Muscle layer of duodenum (tissue), 2 donors: ENCODE measurements around the gene GDPD4.
"Not testable (repeated sequence)": the region's sequence is repeated elsewhere in the genome, so short reads cannot be mapped to it uniquely, and the experiment has no call there.

Source experiments
- H3K27ac ChIP-seq: one replicate; pipeline ENCODE4 v1.7.0; 2013; ENCODE audit warnings: mild to moderate bottlenecking, low read length
- H3K27me3 ChIP-seq: one replicate; pipeline ENCODE4 v1.7.0; 2013; ENCODE audit warnings: low read depth, mild to moderate bottlenecking, control low read depth, low read length
- H3K36me3 ChIP-seq, 2 donors: one replicate each; pipeline ENCODE4 v1.7.0; 2013; ENCODE audit warnings: low read length in 2 of 2, control low read depth in 1 of 2, mild to moderate bottlenecking in 1 of 2; ENCODE audit not compliant: insufficient read depth in 2 of 2, control insufficient read depth in 1 of 2
- H3K4me1 ChIP-seq, 2 donors: one replicate each; pipeline ENCODE4 v1.7.0; 2013; ENCODE audit warnings: low read length in 2 of 2, mild to moderate bottlenecking in 2 of 2, control low read depth in 1 of 2, moderate library complexity in 1 of 2; ENCODE audit not compliant: insufficient read depth in 2 of 2, control insufficient read depth in 1 of 2
- H3K4me3 ChIP-seq, 2 donors: one replicate each; pipeline ENCODE4 v1.7.0; 2013; ENCODE audit warnings: low read length in 2 of 2, low read depth in 1 of 2, mild to moderate bottlenecking in 1 of 2
- H3K9me3 ChIP-seq, 2 donors: one replicate each; pipeline ENCODE4 v1.7.0; 2013; ENCODE audit warnings: low read length in 2 of 2, control low read depth in 1 of 2, mild to moderate bottlenecking in 1 of 2; ENCODE audit not compliant: control insufficient read depth in 1 of 2
- donor health status: healthy.

GDPD4 gene

GRCh38 chr11:77318600-77318999 lies 17.1 kb upstream of the GDPD4 start:
- Histone ChIP-seq H3K4me3 (no peak overlapping the region), H3K36me3 (peaks cover 9 to 12% of the 10 kb centered on the region in 2 donors), H3K4me1 (no peaks in the 10 kb centered on the region), H3K9me3 (no peaks in the 10 kb centered on the region), H3K27me3 (no peaks in the 10 kb centered on the region), H3K27ac (no peak overlapping the region)

DNA sequence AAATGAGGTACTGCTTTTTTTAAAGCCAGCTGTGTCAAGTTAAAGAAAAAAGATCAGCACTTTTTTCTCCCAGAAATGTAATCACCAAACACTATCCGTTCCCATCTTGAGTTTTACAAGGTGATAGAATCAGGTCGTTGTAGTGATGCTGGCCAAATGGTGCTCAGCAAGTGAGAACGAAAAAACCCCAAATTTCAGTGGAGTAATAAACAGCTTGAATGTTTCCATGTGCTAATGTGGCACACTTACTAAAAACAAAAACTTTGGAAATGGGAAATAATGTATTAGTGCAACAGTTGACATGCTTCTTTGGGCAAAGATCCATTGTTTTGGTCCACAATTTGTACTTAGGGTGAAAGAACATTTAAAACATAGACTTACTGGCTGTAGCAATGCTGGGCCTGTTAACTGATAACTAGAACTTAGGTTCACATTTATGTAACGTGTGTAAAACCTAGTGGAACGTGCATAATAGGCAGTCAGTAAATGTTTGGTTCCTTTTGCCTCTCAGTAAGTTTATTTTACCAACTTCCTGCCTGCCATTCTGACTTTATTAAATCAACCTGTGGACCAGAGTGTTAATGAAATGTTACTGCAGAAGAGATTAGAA lies 15.4 kb upstream of the GDPD4 start:
- no peaks in the 10 kb centered on the region for H3K9me3 ChIP-seq
- no peak overlapping the region for H3K27ac ChIP-seq
- H3K27me3 ChIP-seq: no peaks in the 10 kb centered on the region
- H3K4me1 ChIP-seq: no peaks in the 10 kb centered on the region
- no peak overlapping the region for H3K4me3 ChIP-seq
- H3K36me3 ChIP-seq: peaks cover 0 to under 1% of the 10 kb centered on the region in 2 donors

- no peak overlapping the region for H3K27ac ChIP-seq
- no peaks in the 10 kb centered on the region for H3K36me3 ChIP-seq
- H3K4me1 ChIP-seq: no peaks in the 10 kb centered on the region
- no peaks in the 10 kb centered on the region for H3K27me3 ChIP-seq
- H3K4me3 ChIP-seq: no peak overlapping the region
- no peaks in the 10 kb centered on the region for H3K9me3 ChIP-seq
These were observed 10.6 kb upstream of the GDPD4 start for GRCh38 chr11:77312107-77312506.

GRCh38 chr11:77311701-77312100 lies 10.2 kb upstream of the GDPD4 start:
- no peaks in the 10 kb centered on the region for H3K36me3 ChIP-seq

GRCh38 chr11:77310721-77311120 lies 9.2 kb upstream of the GDPD4 start:
- H3K4me3 ChIP-seq: no peak overlapping the region
- H3K27ac ChIP-seq: no peak overlapping the region
- no peaks in the 10 kb centered on the region for H3K27me3 ChIP-seq
- H3K9me3 ChIP-seq: no peaks in the 10 kb centered on the region
- H3K36me3 ChIP-seq: no peaks in the 10 kb centered on the region
- no peaks in the 10 kb centered on the region for H3K4me1 ChIP-seq

More at GRCh38 chr11:77311701-77312100, 10.2 kb upstream of the GDPD4 start:
- no peak overlapping the region for H3K4me3 ChIP-seq
- H3K4me1 ChIP-seq: no peaks in the 10 kb centered on the region
- no peaks in the 10 kb centered on the region for H3K27me3 ChIP-seq
- no peak overlapping the region for H3K27ac ChIP-seq
- H3K9me3 ChIP-seq: no peaks in the 10 kb centered on the region

- no peak overlapping the region for H3K4me3 ChIP-seq
- no peaks in the 10 kb centered on the region for H3K27me3 ChIP-seq
- H3K9me3 ChIP-seq: no peaks in the 10 kb centered on the region
- no peaks in the 10 kb centered on the region for H3K36me3 ChIP-seq
- H3K27ac ChIP-seq: no peak overlapping the region
- H3K4me1 ChIP-seq: no peaks in the 10 kb centered on the region
These were observed 8.1 kb upstream of the GDPD4 start for GRCh38 chr11:77309401-77310085.

DNA sequence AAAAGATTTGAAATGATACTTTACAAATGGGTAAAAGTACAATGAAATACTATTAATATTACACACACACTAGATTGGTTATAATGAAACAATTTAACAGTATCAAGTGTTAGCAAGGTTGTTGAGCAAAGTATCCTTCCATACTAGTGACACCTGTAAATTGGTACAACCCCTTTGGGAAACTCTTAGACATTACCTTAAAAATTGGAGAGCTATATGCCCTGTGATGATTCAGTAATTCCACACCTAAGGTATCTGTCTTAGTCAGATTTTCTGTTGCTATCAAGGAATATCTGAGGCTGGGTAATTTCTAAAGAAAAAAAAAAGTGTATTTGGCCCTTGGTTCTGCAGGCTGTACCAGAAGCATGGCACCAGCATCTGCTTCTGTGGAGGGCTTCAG lies 7.4 kb upstream of the GDPD4 start:
- Histone ChIP-seq H3K36me3 (no peaks in the 10 kb centered on the region), H3K27ac (no peak overlapping the region), H3K27me3 (no peaks in the 10 kb centered on the region), H3K4me3 (no peak overlapping the region), H3K9me3 (no peaks in the 10 kb centered on the region), H3K4me1 (no peaks in the 10 kb centered on the region)

- no peak overlapping the region for H3K27ac ChIP-seq
- H3K4me3 ChIP-seq: no peak overlapping the region
- no peaks in the 10 kb centered on the region for H3K9me3 ChIP-seq
- H3K36me3 ChIP-seq: no peaks in the 10 kb centered on the region
- no peaks in the 10 kb centered on the region for H3K27me3 ChIP-seq
- H3K4me1 ChIP-seq: no peaks in the 10 kb centered on the region
These were observed 1.8 kb upstream of the GDPD4 start for GRCh38 chr11:77303328-77303727.

- H3K4me1 ChIP-seq: no peaks in the 10 kb centered on the region
- no peaks in the 10 kb centered on the region for H3K36me3 ChIP-seq
- H3K27ac ChIP-seq: no peak overlapping the region
- no peaks in the 10 kb centered on the region for H3K27me3 ChIP-seq
- H3K4me3 ChIP-seq: no peak overlapping the region
- H3K9me3 ChIP-seq: no peaks in the 10 kb centered on the region
These were observed 1.3 kb upstream of the GDPD4 start for GRCh38 chr11:77302752-77303151.

- Histone ChIP-seq H3K36me3 (no peaks in the 10 kb centered on the region), H3K4me3 (no peak overlapping the region), H3K27me3 (no peaks in the 10 kb centered on the region), H3K27ac (no peak overlapping the region), H3K9me3 (no peaks in the 10 kb centered on the region), H3K4me1 (no peaks in the 10 kb centered on the region)
These were observed 791 bp downstream of the GDPD4 start for GRCh38 chr11:77300695-77301094.

DNA sequence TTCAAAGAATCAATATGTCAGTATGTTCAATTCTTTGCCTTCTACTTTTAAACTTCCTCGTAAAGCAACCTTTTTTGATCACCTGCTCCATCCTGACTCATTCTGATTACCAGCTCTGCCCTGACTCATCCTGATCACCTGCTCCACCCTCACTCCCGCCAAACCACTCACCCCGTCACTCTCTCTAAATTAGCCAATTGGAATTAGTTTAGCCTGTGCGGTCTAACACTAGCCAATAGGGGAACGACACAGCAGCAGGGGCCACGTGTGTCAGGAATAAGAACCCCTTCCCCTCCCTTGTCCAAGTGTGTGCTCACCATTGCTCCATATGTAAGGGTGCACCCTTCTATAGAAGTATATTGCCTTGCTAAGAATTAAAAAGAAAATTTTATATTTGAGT lies 1.5 kb downstream of the GDPD4 start:
- H3K36me3 ChIP-seq, H3K9me3 ChIP-seq, H3K4me3 ChIP-seq, H3K27ac ChIP-seq, H3K4me1 ChIP-seq, H3K27me3 ChIP-seq: not testable (repeated sequence)

DNA sequence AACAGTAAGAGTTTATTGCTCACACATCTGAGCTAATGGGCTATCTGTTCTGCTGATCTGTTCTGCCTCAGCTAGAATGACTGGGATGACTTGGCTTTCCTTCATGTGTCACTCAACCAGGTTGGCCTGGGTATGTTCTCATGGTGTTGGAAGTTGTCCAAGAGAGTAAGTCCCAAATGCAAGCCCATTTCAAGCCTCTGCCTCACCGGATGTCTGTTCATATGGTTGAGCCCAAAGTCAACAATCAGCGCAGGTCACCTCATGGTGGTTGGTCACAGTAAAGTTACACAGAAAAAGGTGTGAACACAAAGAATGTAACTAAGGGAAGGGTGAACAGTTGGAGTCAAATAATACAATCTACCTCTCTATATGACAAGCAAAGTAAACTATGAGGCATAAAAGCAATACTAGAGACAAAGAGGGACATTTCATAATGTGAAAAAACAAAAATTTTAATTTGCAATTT lies 1.9 kb downstream of the GDPD4 start:
- Histone ChIP-seq H3K4me3 (no peak overlapping the region), H3K4me1 (no peaks in the 10 kb centered on the region), H3K36me3 (no peaks in the 10 kb centered on the region), H3K27me3 (no peaks in the 10 kb centered on the region), H3K9me3 (peaks cover 0 to 2% of the 10 kb centered on the region in 2 donors), H3K27ac (no peak overlapping the region)
